Activated naive CD4-positive, alpha-beta T cell (primary cell): Measurements from ENCODE around the gene FGL2.
"Not testable (repeated sequence)": the region's sequence is repeated elsewhere in the genome, so short reads cannot be mapped to it uniquely, and the experiment has no call there.

Source experiments
- DNase-seq, 4 experiments: peaks; one replicate each; lab custom pipeline; 2025; lab: John Stamatoyannopoulos, UW

Gene FGL2

DNA sequence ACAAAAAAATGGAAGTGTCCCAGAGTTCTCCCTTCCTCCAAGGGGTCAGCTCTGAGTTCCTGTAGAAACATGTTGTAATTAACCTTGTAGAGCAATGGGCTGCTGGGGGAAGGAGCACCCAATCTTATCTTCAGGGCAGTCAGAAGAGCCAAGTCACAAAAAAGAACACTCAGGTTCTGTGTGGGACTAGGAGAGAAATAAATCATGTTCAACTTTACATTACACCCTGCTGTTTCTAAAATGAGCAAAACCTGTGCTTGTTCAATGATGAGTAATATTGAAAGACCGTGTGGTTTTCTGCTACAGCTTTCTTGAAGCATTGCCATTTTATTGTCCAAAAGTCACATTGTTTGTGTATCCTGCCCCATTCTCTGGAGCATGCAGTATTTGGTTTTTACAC, 42.6 kb downstream of the FGL2 start:
- DNase-seq: not testable (repeated sequence)

DNA sequence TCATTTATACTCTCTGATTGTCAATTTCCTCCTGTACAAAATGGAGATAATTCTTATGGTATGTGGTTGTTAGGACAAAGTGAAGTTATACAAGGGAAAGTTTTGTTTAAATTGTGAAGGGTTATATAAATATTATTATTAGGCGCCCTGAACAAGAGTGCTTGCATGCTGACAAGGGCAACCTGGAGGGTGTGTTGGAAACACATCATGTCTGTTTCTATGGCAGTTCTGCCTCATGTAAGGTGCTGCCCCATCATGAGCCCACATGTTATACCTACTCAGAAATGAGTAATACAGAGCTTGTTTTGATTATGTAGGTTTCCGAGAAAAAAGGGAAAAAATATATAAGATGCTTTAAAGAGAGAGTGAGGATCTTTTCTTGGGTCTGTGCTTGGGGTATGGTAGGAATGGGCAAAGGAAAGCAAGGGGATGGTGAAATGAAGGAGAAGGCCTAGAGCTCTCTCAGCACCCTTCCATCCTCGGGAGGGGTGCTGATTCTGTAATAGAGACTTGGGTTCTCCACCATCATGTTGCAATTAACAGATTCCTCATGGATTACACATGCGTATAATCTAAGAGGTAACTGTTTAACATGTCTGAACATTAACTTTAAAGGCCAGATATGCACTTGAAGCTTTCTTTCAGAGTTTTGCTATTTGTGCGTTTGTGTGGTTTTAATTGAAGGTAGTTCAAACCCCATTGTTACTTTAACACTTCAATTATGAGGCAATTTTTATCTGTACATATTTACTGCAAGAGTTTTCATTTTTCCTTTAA, 43.8 kb downstream of the FGL2 start:
- DNase-seq: not testable (repeated sequence)

DNA sequence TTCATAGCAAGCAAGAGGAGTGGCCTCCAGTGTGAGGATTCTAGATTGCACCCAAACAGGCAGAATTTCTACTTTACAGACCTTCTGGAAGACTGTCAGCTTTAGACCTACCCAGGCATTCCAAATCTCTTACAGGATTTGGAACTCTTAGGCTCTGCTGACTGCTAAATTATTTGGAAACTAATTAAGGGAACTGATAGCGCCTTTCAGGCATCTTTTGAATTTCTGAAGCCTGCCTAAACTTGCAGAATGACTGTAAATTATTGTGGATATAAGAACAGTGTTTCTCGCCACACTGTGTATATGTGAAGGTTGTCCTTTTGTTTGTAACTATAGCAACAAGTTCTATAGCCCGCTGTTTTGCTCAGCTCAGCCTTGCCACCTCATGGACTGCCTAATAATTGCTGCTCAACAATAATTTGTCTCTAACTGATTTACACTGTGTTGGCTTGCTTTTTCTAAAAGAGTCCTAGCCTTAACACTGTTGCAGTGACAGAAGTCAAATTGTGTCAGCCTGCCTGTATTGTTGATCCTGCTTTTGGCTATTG, 44.6 kb downstream of the FGL2 start:
- not testable (repeated sequence) for DNase-seq

DNA sequence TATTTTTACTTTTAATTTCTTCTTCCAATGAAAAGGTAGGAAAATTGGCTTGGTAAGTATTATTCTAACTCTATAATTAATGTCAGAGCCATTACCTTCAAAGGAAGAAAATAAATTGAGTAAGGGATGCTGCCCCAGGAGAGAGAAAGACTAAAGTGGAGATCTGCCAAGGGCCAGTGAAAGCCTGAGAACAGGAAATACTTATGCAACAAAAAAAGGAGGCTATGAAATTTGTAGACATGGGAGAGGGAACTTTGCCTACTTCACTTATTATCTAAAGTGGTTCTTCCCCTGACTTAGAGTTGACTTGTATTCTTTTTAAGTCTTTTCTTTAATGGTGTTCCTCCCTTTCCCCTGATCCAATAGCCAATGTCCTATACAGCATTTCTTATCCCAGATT, 47.4 kb downstream of the FGL2 start:
- not testable (repeated sequence) for DNase-seq
